GM20000 (cell line): ENCODE results near the gene ADGRV1.

ENCODE experiments used
- DNase-seq: peaks from one replicate; pipeline ENCODE4 v3.0.0; 2012; ENCODE audit warnings: low spot score
- CTCF ChIP-seq: IDR thresholded peaks from 2 replicates; pipeline ENCODE4 v1.5.1; 2012; ENCODE audit warnings: mild to moderate bottlenecking, control low read depth; ENCODE audit errors: extremely low read depth, missing control alignments

The ADGRV1 gene

DNA sequence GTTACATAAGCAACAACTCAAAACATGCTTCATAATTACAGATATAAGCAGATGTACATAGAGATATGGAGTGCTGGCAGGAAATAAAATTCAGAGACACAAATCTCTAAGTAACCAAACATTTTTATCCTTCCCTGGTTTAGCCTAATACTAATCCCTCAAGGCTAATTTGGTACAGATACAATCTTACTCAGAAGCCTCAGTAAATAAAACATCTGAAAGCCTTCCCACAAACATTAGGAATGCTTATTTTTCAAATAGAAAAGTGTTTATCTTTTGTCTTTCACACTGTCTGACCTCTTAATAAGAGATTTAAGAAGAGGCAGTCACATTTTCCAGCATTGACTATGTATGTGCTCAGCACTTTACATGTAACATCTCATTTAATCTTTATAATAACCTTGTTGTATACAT lies 425.1 kb downstream of the ADGRV1 start:
- TF ChIP-seq CTCF, result no peak
- DNase-seq, result no peak

- no peak for TF ChIP-seq CTCF
- DNase-seq, result no peak
Observed at GRCh38 chr5:90985341-90985740, 426.7 kb downstream of the ADGRV1 start.

DNA sequence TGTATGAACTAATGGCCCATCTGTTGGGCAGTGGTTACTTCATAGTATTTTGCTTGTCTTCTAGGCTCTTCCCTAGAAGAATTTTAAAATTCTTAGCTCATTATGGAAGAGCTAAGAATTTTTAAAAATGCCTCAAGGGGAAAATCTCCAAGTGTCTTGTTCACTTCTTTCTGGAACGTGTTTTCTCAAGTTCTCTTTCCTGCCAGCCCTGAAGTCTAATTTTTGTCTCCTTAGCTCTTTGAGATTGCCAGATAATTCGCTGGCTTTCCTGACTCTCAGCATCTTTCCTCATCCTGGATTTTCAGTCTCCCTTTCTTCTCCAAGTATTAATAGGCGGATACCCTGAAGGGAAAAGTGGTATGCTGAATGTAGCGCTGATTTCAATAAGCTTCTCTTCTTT lies 429.1 kb downstream of the ADGRV1 start:
- no peak for DNase-seq
- TF ChIP-seq CTCF, result no peak

DNA sequence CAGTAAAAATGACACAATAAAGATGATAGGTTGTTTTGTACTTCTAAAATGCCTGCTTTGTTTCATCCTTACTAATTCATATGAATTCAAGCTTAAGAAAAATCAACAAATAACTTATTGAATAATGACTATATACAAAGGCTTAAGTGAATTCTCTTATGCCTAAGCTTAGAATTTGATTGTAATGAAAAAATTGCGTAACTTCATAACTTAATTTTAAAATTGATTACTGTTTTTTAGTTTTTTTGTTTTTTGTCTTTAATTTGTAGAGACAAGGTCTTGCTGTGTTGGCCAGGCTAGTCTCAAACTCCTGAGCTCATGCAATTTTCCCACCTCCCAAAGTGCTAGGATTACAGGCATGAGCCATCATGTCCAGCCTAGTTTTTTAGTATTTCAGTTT lies 432.6 kb downstream of the ADGRV1 start:
- TF ChIP-seq CTCF, result no peak
- no peak for DNase-seq

GRCh38 chr5:90994796-90995195 lies 436.2 kb downstream of the ADGRV1 start:
- no peak for DNase-seq
- no peak for TF ChIP-seq CTCF

- no peak for TF ChIP-seq CTCF
- no peak for DNase-seq
Observed at GRCh38 chr5:90996089-90996488, 437.5 kb downstream of the ADGRV1 start.

GRCh38 chr5:90997082-90997481 lies 438.5 kb downstream of the ADGRV1 start:
- TF ChIP-seq CTCF, result no peak
- no peak for DNase-seq
